ENCODE measurements around the gene KRTAP4-4. TPM values are rescaled to one million over a fixed set of nuclear protein-coding genes. Genes with fewer than 3 reads are reported as not detected.
"Not testable (repeated sequence)": the region's sequence is repeated elsewhere in the genome, so short reads cannot be mapped to it uniquely, and the experiment has no call there.

KRTAP4-4 gene
- total RNA-seq, 4 donors from 2014 or later, result not detected

- Histone ChIP-seq H3K27me3 (no peaks in the 10 kb centered on the region), H3K27ac (no peak overlapping the region), H3K9me3 (peaks cover 0 to 9% (median 1%) of the 10 kb centered on the region in 4 donors), H3K4me3 (no peak overlapping the region), H3K4me1 (no peaks in the 10 kb centered on the region), H3K36me3 (no peaks in the 10 kb centered on the region)
- TF ChIP-seq POLR2A (IDR thresholded peaks at IDR 0.05) (no peak), CTCF (IDR thresholded peaks at IDR 0.05) (no peak)
- no peak for DNase-seq
Measured at GRCh38 chr17:41144846-41145245, 15.7 kb downstream of the KRTAP4-4 start.

- no peak for TF ChIP-seq CTCF (IDR thresholded peaks at IDR 0.05)
- Histone ChIP-seq H3K27me3 (no peaks in the 10 kb centered on the region), H3K4me3 (no peak overlapping the region), H3K4me1 (no peaks in the 10 kb centered on the region), H3K27ac (no peak overlapping the region), H3K9me3 (peaks cover 0 to 9% (median 1%) of the 10 kb centered on the region in 4 donors), H3K36me3 (no peaks in the 10 kb centered on the region)
- no peak for DNase-seq
Measured at GRCh38 chr17:41141361-41141760, 19.2 kb downstream of the KRTAP4-4 start.

- Histone ChIP-seq H3K36me3 (no peaks in the 10 kb centered on the region), H3K4me1 (no peaks in the 10 kb centered on the region), H3K27me3 (no peaks in the 10 kb centered on the region), H3K27ac (no peak within 1 kb of the TSS), H3K4me3 (no peak within 1 kb of the TSS), H3K9me3 (peaks cover 0 to 9% (median 1%) of the 10 kb centered on the region in 4 donors)
- no peak for DNase-seq
- no peak for TF ChIP-seq POLR2A (IDR thresholded peaks at IDR 0.05)
- no peak for TF ChIP-seq CTCF (IDR thresholded peaks at IDR 0.05)
Measured at GRCh38 chr17:41140360-41141131, 20.0 kb downstream of the KRTAP4-4 start, which contains the start of gene KRTAP4-6. KRTAP4-6 (minus strand) TSS chr17:41140544; CDS start chr17:41140487, 57 bp downstream.

GRCh38 chr17:41139865-41140264, 20.7 kb downstream of the KRTAP4-4 start:
- not testable (repeated sequence) for H3K27me3 ChIP-seq, DNase-seq, H3K9me3 ChIP-seq, H3K4me1 ChIP-seq, H3K4me3 ChIP-seq, H3K36me3 ChIP-seq, H3K27ac ChIP-seq

- no peak for DNase-seq
- TF ChIP-seq POLR2A (IDR thresholded peaks at IDR 0.05) (no peak), CTCF (IDR thresholded peaks at IDR 0.05) (no peak)
- no peak overlapping the region for H3K27ac ChIP-seq
- H3K4me1 ChIP-seq, result no peaks in the 10 kb centered on the region
- no peak overlapping the region for H3K4me3 ChIP-seq
- H3K9me3 ChIP-seq, result no peaks in the 10 kb centered on the region
- no peaks in the 10 kb centered on the region for H3K27me3 ChIP-seq
- no peaks in the 10 kb centered on the region for H3K36me3 ChIP-seq
Measured at GRCh38 chr17:41133880-41134735, 26.4 kb downstream of the KRTAP4-4 start.

GRCh38 chr17:41131979-41132378, 28.6 kb downstream of the KRTAP4-4 start:
- Histone ChIP-seq H3K4me3 (no peak overlapping the region), H3K4me1 (no peaks in the 10 kb centered on the region), H3K27me3 (no peaks in the 10 kb centered on the region), H3K36me3 (no peaks in the 10 kb centered on the region), H3K27ac (no peak overlapping the region), H3K9me3 (no peaks in the 10 kb centered on the region)
- DNase-seq, result no peak
- TF ChIP-seq POLR2A (IDR thresholded peaks at IDR 0.05) (no peak), CTCF (IDR thresholded peaks at IDR 0.05) (no peak)

All from Peyer's patch (tissue), 4 donors.